Measurements from ENCODE around the gene SLC12A8.

DNA sequence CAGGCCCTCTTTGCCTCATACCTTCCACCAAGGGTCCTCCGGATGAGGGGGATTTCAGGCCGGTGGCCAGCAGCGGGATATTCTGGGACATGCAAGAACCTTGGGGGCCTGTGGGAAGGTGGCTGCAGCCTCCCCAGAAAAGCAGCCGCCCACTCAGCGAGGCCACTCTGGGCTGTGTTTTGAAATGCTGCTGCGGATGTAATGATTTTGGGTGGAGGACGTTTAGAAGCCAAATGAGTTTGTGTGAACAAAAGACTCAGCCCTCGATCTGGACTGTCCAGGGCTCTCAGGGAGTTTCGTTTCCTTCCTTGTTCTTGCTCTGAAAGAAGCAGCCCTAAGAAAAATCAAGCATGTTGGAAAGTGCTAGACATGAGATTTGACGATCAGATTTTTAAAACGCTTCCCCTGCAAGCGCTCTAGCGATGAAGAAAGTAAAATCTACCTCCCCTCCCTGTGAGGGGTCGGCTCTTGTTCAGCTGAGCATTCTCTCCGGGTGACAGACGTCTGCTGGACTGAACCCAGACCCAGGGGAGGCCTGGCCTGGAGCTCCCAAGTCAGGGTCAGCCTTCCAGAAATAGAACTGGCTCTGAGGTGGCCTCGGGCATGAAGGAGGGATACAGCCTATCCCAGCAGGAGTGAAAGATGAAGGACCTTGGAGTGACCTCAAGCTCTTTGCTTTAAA is 169.7 kb downstream of the SLC12A8 start:
- no peak for TF ChIP-seq POLR2A (IDR thresholded peaks at IDR 0.05)
- TF ChIP-seq CTCF (IDR thresholded peaks at IDR 0.05), result no peak
